GM18502 (cell line): ENCODE data around the gene HSPG2.
"Not testable (repeated sequence)": the region's sequence is repeated elsewhere in the genome, so short reads cannot be mapped to it uniquely, and the experiment has no call there.

Experiments
- ATAC-seq: cut with Tn5 transposase; IDR thresholded peaks from one replicate; pipeline ENCODE4 v1.9.1; 2021; ENCODE audit warnings: mild to moderate bottlenecking; ENCODE audit not compliant: unreplicated experiment, poor library complexity

The HSPG2 gene

DNA sequence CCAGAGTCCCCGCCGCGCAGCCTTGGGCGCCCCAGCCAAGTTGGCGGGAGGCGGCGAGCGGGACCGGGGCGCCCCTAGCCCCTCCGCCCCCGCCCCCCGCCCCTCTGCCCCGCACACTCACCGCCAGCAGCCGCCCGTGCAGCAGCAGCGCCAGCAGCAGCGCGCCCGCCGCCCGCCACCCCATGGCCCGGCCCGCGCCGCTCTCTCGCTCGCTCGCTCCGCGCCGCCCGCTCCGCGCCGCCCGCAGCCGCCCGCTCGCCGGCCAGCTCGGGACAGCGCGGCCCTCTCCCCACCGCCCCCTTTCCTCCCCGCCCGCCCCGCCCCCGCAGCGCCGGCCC, at the start of gene HSPG2:
HSPG2 (minus strand) TSS at position 277 of the 338 bp plus-strand sequence; CDS start at position 184, 93 bp downstream.
- no peak for ATAC-seq

DNA sequence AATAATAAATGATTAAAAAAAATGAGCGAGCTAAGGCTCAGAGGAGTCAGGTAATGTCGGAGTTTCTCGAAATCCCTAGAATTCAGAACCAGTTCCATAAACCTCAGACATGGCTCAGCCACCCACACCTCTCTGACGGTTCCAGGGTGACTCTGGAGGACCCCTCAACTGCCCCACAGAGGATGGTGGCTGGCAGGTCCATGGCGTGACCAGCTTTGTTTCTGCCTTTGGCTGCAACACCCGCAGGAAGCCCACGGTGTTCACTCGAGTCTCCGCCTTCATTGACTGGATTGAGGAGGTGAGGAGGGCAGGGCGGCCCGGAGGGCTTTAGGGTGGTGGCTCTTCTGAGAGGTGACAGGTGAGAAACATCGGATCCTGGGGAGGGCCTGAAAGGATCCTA, 49.3 kb upstream of the HSPG2 start:
- not testable (repeated sequence) for ATAC-seq

DNA sequence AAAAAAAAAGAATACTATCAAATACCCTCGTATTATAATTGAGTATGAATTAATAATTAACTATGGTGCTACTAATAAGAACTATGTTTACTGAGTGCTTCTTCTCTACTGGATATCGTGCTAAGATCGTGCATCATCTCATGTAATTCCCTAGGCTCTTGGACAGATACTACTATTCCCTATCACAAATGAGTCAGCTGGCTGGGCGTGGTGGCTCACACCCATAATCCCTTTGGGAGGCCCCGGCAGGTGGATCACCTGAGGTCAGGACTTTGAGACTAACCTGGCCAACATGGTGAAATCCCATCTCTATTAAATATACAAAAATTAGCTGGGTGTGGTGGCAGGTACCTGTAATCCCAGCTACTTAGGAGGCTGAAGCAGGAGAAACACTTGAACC, 48.8 kb upstream of the HSPG2 start:
- not testable (repeated sequence) for ATAC-seq

DNA sequence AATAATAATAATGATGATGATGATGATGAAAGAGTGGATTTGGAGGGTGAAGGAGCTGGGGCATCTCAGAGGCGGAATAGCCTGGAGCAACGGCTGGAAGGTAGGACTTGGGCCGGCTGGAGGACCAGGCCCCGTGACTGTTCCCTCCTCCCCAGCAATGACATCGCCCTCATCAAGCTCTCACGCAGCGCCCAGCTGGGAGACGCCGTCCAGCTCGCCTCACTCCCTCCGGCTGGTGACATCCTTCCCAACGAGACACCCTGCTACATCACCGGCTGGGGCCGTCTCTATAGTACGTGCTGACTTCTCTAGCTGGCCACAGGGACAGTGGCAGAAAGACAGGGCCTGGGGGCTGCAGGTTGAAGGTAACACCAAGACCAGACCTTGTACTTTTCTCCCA, 46.4 kb upstream of the HSPG2 start:
- not testable (repeated sequence) for ATAC-seq

DNA sequence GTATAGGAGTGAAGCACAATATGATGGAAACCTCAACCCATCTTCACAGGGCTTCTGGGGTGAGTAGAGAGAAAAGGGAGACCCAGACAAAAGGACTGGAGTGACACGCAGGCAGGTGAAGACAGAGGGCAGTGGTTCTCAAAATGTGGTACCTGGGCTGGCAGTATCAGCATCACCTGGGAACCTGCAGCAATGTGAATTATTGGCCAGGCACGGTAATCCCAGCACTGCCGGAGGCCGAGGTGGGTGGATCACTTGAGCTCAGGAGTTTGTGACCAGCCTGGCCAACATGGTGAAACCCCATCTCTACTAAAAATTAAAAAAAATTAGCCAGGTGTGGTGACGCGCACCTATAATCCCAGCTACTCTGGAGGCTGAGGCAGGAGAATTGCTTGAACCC, 45.0 kb upstream of the HSPG2 start:
- ATAC-seq, result not testable (repeated sequence)

DNA sequence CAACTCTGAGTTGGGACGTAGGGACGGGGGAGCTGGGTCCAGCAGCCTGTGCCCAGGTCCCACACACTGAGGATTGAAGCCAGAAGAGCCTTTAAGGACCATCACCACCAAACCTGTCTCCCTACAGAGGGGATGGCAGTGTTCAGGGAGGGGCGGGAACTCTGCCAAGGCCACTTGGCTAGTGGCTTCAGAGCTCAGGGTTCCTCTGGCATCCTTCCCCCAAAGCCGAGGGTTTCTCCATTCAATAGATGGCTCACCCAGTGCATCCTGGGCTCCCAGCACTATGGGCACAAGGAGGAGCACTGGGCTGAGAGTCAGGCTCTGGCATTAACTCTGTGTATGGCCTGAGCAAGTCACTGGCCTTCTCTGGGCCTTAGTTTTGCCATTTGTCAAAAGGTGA, 44.1 kb upstream of the HSPG2 start:
- not testable (repeated sequence) for ATAC-seq

DNA sequence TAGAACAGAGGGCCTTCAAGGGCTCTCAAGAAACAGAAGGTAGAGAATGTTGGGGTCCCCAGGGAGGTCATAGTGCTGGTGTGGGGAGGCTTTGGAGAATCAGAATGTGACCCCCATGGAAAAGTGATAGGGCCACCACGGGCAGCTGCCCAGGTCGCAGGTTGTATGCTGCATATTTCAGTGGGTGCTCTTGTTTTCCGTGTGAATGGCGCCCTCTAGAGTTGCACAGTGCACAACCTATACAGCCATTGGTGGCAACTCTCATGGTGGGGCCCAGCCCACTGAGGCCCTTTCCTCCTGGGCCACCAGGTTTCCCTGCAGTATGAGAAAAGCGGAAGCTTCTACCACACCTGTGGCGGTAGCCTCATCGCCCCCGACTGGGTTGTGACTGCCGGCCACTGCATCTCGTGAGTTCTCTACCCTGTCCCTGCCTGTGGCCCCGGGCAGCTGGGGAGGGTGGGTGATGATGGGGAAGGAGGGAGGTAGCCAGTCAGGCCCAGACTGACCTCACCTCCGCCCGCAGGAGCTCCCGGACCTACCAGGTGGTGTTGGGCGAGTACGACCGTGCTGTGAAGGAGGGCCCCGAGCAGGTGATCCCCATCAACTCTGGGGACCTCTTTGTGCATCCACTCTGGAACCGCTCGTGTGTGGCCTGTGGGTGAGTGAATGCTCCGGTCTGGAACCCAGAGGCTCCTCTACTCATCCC, 43.6 kb upstream of the HSPG2 start:
- not testable (repeated sequence) for ATAC-seq

DNA sequence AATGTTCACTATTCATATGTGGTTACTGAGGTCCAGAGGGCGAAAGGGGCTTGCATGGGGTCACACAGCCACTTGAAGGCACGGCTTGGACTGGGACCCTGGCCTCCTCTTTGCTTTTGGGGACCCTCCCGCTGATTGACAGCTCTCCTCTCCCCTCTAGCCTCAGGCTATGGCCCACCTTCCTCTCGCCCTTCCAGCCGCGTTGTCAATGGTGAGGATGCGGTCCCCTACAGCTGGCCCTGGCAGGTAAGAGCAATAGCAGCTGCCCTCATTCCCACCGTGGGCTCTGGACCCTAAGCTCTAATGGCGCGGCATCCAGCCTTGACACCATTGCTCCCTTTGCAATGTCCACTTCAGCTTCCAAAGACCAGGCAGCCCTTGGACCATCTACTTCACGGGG, 41.1 kb upstream of the HSPG2 start:
- ATAC-seq, result not testable (repeated sequence)

DNA sequence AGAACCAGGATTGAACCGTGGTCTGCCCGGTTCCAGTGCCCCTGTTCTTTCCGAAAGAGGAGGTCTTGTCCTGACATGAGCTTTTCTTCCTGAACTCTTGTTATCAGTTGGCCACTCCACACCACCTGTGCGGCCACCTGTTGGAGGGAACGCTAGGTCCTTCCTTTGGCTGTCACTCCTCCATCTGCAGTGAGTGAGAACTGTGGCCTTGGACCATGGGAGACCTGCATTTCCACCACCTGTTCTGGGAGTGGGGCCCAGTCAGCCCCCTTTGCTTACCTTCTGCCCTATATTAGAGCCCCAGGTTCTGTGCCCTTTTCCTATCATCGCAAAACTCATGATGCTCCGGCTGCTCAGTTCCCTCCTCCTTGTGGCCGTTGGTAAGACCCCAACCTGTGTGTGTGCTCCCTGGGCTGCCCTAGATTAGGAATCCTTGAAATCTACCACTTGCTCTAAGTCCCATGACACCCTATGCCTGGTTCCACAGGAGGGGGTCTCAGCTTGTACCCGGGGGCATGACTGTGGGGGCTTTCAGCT, 39.7 kb upstream of the HSPG2 start, which contains the start of gene CELA3B:
CELA3B (plus strand) TSS at position 320 of the 537 bp plus-strand sequence; CDS start at position 338, 18 bp downstream.
- not testable (repeated sequence) for ATAC-seq

DNA sequence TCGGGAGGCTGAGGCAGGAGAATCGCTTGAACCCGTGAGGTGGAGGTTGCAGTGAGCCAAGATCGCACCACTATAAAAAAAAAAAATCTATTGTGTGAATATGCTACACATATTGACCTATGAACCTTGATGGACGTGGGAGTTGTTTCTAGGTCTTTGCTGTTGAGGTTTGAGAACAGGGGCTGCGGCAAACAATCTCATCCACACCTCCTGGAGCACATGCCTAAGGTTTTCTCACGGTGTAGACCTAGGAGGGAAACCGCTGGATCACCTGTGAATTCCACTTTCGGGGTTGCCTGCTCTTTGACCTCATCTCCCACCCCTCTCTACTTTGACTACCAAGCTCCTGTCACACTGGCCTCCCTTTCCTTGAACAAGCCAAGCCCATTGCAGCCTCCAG, 38.2 kb upstream of the HSPG2 start:
- ATAC-seq, result not testable (repeated sequence)

DNA sequence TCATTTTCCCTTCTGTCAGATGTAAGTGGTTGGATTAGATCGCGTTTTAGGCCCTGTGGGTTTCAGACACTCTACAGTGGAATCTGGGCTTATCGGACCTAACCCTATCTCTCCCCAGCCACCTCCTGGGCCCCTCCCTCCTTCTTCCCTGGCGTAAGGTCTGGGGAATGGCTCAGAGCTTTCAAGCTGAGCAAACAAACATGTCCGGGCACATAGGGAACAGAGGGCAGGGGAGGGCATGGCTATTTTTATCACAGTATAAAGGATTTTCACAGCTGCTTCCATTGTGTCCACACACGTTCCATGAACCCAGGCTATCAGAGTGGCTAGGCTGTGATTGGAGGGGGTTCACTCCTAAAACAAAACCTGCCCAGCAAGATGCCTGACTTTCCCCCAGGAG, 37.6 kb upstream of the HSPG2 start:
- ATAC-seq, result not testable (repeated sequence)

DNA sequence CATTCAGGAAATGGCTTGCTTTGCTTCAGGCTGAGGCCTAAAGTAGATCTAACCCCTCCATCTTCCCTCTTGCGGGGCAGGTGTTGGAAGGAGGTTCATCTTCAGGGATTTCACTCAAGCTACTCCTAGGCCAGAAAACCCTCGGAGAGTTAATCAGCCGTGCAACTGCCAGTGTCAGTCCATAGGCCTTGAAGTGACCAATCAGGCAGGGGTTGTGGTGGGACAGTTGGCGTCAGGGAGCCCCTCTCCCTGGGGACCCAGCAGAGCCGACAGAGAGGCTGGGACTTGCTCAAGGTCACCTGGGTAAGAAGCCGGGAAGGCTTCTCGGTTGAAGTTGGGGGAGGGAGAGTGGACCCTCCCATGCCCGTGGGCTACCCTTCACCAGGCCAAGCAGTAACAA, 36.8 kb upstream of the HSPG2 start:
- ATAC-seq, result not testable (repeated sequence)

DNA sequence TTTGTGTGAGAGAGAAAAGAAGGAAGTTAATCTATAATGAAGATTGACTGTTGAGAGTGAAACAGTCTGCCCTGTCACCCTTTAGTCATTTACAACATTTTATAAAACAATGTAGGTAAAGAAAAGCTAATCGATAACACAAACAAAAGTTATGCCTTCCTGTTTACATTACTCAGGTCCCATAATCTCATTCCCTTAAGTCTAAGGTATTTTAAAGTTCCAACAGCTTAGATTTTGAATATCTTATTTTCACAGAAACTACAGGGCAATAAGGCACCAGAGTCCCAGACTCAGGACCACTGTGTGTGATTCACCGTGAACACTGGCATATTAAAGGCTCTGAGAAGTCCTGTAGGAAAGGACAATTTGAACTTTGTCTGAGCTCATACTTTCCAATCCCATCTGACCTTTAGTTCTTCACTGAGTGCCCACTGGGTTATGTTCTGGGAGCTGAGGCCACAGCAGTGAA, 35.9 kb upstream of the HSPG2 start:
- not testable (repeated sequence) for ATAC-seq

DNA sequence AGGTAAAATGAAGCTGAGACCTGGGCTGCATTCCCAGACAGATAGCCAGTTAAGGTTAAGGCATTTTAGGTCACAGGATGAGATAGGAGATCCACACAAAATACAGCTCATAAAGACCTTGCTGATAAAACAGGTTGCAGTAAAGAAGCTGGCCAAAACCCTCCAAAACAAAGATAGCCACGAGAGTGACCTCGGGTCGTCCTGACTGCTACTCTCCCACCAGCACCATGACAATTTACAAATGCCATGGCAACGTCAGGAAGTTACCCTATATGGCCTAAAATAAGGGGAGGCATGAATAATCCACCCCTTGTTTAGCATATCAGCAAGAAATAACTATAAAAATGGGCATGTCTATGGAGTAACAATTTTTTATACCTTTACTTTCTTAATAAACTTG, 33.4 kb upstream of the HSPG2 start:
- ATAC-seq, result not testable (repeated sequence)

DNA sequence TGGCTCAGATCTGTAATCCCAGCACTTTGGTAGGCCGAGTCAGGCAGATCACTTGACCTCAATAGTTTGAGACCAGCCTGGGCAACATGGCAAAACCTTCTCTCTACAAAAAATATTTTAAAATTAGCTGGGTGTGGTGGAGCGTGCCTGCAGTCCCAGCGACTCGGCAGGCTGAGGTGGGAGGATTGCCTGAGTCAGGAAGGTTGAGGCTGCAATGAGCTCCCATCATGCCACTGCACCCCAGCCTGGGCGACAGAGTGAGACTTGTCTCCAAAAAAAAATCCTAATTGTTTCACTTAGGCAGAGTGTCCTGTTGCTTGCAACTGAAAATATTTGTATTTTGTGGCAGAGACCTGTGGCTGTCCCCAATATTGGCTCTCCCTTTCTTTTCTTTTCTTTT, 32.0 kb upstream of the HSPG2 start:
- not testable (repeated sequence) for ATAC-seq

DNA sequence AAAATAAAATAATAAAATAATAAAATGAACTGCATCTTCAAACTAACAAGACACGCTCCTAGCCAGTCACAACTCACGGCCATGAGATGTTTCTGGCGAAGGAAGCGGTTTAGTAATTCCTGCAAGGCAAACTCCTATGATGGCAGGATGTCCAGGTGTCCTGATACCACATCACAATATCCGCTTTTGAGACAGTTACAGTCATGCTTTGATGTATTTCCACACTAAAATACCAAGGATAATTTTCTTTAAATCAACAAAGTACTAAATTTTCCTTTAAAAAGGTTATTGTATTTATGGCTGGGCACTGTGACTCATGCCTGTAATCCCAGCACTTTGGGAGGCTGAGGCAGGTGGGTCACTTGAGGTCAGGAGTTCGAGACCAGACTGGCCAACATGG, 30.1 kb upstream of the HSPG2 start:
- ATAC-seq, result not testable (repeated sequence)

DNA sequence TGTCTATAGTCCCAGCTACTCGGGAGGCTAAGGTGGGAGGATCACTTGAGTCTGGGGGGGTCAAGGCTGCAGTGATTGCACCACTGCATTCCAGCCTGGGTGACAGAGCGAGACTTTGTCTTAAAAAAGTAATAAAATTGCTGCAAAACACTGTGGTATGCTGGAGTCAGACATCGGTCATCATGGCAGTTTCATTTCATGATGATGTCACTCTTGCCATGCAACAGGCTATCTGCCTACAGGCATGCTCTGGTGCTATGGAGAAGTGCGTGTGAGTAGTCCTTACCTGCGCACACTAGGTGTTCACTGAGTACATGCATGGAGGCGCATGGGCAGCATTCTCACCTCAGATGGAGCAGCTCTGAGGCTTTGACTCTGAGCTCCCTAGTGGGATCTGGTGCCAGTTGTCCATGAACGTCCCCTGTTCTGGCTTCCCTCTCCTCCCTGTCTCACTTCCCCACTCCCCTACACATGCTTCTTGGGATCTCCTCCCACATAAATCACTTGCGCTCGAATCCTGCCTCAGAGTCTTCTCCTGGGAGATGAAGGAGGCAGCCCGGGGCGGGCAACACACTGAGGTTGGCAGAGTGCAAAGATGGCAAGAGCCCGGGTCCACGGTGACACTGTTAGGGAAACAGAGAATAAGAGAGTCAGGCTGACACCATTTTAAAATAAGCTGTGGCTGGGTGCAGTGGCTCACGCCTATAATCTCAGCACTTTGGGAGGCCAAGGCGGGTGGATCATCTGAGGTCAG, 29.3 kb upstream of the HSPG2 start:
- ATAC-seq, result no peak

DNA sequence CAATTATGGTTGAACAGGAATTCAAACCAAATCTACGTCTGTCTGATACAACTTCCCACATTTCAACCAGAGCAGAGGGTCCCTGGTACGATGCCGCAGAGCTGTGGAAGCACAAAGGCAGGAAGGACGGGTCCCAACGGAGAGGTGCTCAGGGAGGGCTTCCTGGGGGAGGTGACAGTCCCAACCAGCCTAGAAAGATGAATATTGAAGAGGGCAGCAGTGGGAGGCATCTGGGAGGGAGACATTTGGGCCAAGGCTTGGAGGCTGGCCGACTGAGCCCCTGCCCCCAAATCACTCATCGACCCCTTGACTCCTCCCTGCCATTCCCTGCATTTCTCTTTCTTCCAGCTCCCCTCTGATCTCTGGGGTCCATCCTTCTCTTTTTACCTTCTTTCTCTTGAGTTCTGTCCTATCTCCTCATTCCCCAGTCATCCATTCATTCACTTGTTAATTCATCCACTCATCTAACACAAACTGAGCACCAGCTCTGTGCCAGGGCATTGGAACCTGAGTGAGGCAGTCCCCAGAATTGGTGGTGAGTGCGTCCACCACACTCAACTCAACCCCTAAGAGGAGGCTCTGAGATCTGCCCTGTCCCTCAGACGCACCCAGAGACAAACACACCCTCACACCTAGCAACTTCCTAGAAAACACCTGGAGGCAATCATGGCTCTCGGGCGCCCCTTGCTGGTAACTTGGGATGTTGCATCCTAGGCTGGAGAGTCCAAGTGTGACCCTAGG, 26.5 kb upstream of the HSPG2 start:
- no peak for ATAC-seq

DNA sequence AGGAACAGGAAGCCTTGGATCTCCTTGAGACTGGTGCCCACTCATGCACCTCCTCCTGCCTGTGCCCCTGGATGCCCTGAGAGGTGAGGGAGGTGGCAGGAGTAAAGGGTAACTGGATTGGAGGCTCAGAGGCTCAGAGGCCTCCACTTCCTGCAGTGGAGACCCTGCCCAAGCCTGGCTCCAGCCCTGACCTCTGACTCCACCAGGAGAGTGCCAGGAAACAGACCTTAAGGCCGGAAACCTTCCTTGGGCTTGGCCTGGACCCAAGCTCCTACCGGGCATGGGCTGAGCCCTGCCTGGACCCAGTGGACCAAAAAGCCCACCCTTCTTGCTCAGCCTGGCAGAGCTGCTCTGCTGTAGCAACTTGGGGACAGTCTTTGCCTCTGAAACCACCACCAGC, 24.7 kb upstream of the HSPG2 start:
- ATAC-seq, result no peak

DNA sequence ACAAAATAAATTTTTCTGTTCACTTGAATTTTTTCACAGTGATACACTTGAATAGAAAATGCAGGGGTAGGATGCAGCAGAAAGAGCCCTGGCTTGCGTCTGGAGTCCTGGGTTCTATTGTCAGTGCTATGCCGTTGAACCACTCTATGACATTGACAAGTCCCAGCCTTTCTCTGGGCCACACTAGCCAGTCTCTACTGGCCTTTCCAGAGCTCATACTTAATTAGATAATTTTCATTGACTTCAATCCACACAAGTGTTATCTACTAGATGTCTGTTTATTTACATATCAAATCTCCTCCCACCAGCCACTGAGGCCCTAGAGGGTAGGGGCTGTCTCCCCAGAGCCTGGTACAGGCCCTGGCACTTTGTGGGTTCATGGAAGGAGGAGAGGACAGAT, 24.2 kb upstream of the HSPG2 start:
- ATAC-seq, result no peak
